Middle frontal gyrus (tissue), 1 donor: ENCODE data around the gene BAX.
"Not testable (repeated sequence)": the region's sequence is repeated elsewhere in the genome, so short reads cannot be mapped to it uniquely, and the experiment has no call there.

Experiments used
- DNase-seq: peaks from one replicate; pipeline ENCODE4 v3.0.0-alpha.2; 2015; ENCODE audit warnings: low spot score; ENCODE audit errors: extremely low spot score

Gene BAX

GRCh38 chr19:48954595-48955307 is at the start of gene BAX:
TSS of gene BAX (plus strand) at chr19:48954875. CDS start at chr19:48954929, 54 bp downstream.
- DNase-seq = peak; percentile 92

- no peak for DNase-seq
These were observed 49.0 kb upstream of the BAX start for GRCh38 chr19:48905664-48906063.

- no peak for DNase-seq
These were observed 48.4 kb upstream of the BAX start for GRCh38 chr19:48906324-48906723.

GRCh38 chr19:48907671-48908070 is 47.0 kb upstream of the BAX start:
- no peak for DNase-seq

GRCh38 chr19:48909424-48910077 is 45.1 kb upstream of the BAX start:
- not testable (repeated sequence) for DNase-seq

GRCh38 chr19:48910803-48911202 is 43.9 kb upstream of the BAX start:
- DNase-seq = no peak

GRCh38 chr19:48913114-48913889 is 41.4 kb upstream of the BAX start:
- no peak for DNase-seq

GRCh38 chr19:48914181-48914580 is 40.5 kb upstream of the BAX start:
- no peak for DNase-seq

- no peak for DNase-seq
These were observed 38.9 kb upstream of the BAX start for GRCh38 chr19:48915757-48916156.

- no peak for DNase-seq
These were observed 36.6 kb upstream of the BAX start for GRCh38 chr19:48918071-48918470.

- no peak for DNase-seq
These were observed 35.9 kb upstream of the BAX start for GRCh38 chr19:48918801-48919247.

GRCh38 chr19:48919271-48919670 is 35.4 kb upstream of the BAX start:
- not testable (repeated sequence) for DNase-seq

GRCh38 chr19:48920949-48921348 is 33.7 kb upstream of the BAX start:
- no peak for DNase-seq

- DNase-seq = no peak
These were observed 32.8 kb upstream of the BAX start for GRCh38 chr19:48921721-48922500.

GRCh38 chr19:48922548-48923490 is 31.9 kb upstream of the BAX start:
- no peak for DNase-seq

GRCh38 chr19:48925240-48925843 is 29.3 kb upstream of the BAX start:
- no peak for DNase-seq

GRCh38 chr19:48925890-48926289 is 28.8 kb upstream of the BAX start:
- DNase-seq = not testable (repeated sequence)

GRCh38 chr19:48926909-48927308 is 27.8 kb upstream of the BAX start:
- peak; percentile 74 for DNase-seq

- not testable (repeated sequence) for DNase-seq
These were observed 27.0 kb upstream of the BAX start for GRCh38 chr19:48927692-48928091.
